GM12878 (cell line): ENCODE measurements around the gene MAGI3. TPM values are rescaled to one million over a fixed set of nuclear protein-coding genes. Genes with fewer than 3 reads are reported as not detected.

ENCODE experiments used
- ATAC-seq: fragments of 200-7000 bp; cut with Tn5 transposase; 3 replicates; pipeline ENCODE4 v1.9.1; 2020; ENCODE audit warnings: mild to moderate bottlenecking, moderate library complexity
- BruUV-seq: library from RNA; stranded (reverse); fragments of 400-500 nt; replicated peaks from 2 replicates; lab custom pipeline; 2021; lab: Mats Ljungman, UMichigan
- CTCF ChIA-PET: fragments of 300-600 bp; sonication (Branson Sonifier 250); formaldehyde crosslinking; extraction: SDS; loops from one replicate; lab custom pipeline; 2021; ENCODE audit warnings: inconsistent platforms; lab: Yijun Ruan, JAX
- POLR2A ChIA-PET: fragments of 350-600 bp; formaldehyde crosslinking; extraction: SDS; loops from one replicate; lab custom pipeline; 2021; ENCODE audit warnings: inconsistent platforms; lab: Charles Lee
- RAD21 ChIA-PET: fragments of 300-600 bp; sonication (Branson Sonifier 250); formaldehyde crosslinking; loops from one replicate; lab custom pipeline; 2023; ENCODE audit warnings: antibody characterized with exemption; ENCODE audit not compliant: unreplicated experiment; lab: Charles Lee
- SMC1A ChIA-PET: fragments of 300-600 bp; sonication (Branson Sonifier 250); formaldehyde crosslinking; loops from one replicate; lab custom pipeline; 2023; ENCODE audit not compliant: unreplicated experiment, uncharacterized antibody; lab: Charles Lee
- DNase-seq: peaks from one replicate; pipeline ENCODE4 v3.0.0-alpha.2; 2011; ENCODE audit warnings: low read depth, low spot score
- FAIRE-seq: peaks from 3 replicates; lab custom pipeline; 2011; peaks lifted over from hg19 to GRCh38; lab: Jason Lieb, UNC
- H2AFZ ChIP-seq: 2 replicates; pipeline ENCODE4 v1.6.0; 2011; ENCODE audit warnings: low read depth, low read length, control low read depth; ENCODE audit not compliant: control insufficient read depth
- H3K27ac ChIP-seq: 2 replicates; pipeline ENCODE4 v1.5.1; 2011; ENCODE audit warnings: control low read depth; ENCODE audit not compliant: control insufficient read depth, insufficient read depth
- H3K27me3 ChIP-seq, 2 experiments: replicated peaks in 1 of 2; 2 replicates each; pipeline versions ENCODE4 v1.6.0 to v1.6.1; 2011; ENCODE audit warnings: low read length in 1 of 2; ENCODE audit not compliant: control insufficient read depth in 2 of 2, insufficient read depth in 2 of 2
- H3K36me3 ChIP-seq, 2 experiments: 2 replicates each; pipeline ENCODE4 v1.5.1; 2011; ENCODE audit warnings: low read length in 1 of 2; ENCODE audit not compliant: control insufficient read depth in 2 of 2, insufficient read depth in 2 of 2
- H3K4me1 ChIP-seq: 2 replicates; pipeline ENCODE4 v1.6.1; 2011; ENCODE audit warnings: mild to moderate bottlenecking, low read length, moderate library complexity, mixed read lengths; ENCODE audit not compliant: control insufficient read depth, insufficient read depth
- H3K4me2 ChIP-seq: 2 replicates; pipeline ENCODE4 v1.6.0; 2011; ENCODE audit warnings: control low read depth; ENCODE audit not compliant: control insufficient read depth, insufficient read depth
- H3K4me3 ChIP-seq: fragments of 200-600 bp; sonication (generic); 2 replicates; pipeline ENCODE4 v1.5.1; 2016
- H3K79me2 ChIP-seq: 2 replicates; pipeline ENCODE4 v1.6.0; 2011; ENCODE audit warnings: low read length; ENCODE audit not compliant: control insufficient read depth, insufficient read depth
- H3K9ac ChIP-seq: 2 replicates; pipeline ENCODE4 v1.8.0; 2011; ENCODE audit warnings: low read length, control low read depth, mixed read lengths; ENCODE audit not compliant: control insufficient read depth, insufficient read depth
- H3K9me3 ChIP-seq: replicated peaks from 3 replicates; pipeline ENCODE4 v1.5.1; 2011; ENCODE audit warnings: mild to moderate bottlenecking, low read length; ENCODE audit not compliant: control insufficient read depth, insufficient read depth
- H4K20me1 ChIP-seq: 2 replicates; pipeline ENCODE4 v1.6.0; 2011; ENCODE audit not compliant: control insufficient read depth, insufficient read depth
- EP300 ChIP-seq, 2 experiments: fragments of 150-350 bp in 1 of 2; IDR thresholded peaks; 2 replicates each; pipeline ENCODE4 v1.6.1; 2011 to 2012; ENCODE audit warnings: low read depth in 2 of 2, low read length in 2 of 2, borderline replicate concordance in 1 of 2, improper control_type of control experiment in 1 of 2, inconsistent platforms in 1 of 2; ENCODE audit not compliant: control insufficient read depth in 1 of 2
- ESRRA ChIP-seq: IDR thresholded peaks from 2 replicates; pipeline ENCODE4 v1.6.1; 2012; ENCODE audit warnings: mild to moderate bottlenecking, low read length, improper control_type of control experiment
- GATAD2B ChIP-seq: fragments of 450-650 bp; conservative IDR thresholded peaks from 2 replicates; pipeline ENCODE4 v1.6.1; 2017; ENCODE audit warnings: low read depth, mild to moderate bottlenecking, moderate library complexity
- HCFC1 ChIP-seq: fragments of 150-350 bp; IDR thresholded peaks from 2 replicates; pipeline ENCODE4 v1.6.1; 2014; ENCODE audit warnings: low read length
- HDAC6 ChIP-seq: fragments of 200-600 bp; sonication (generic); IDR thresholded peaks from one replicate; pipeline ENCODE4 v1.8.0; 2017; ENCODE audit warnings: antibody characterized with exemption; ENCODE audit not compliant: unreplicated experiment
- MTA2 ChIP-seq: fragments of 450-650 bp; IDR thresholded peaks from 2 replicates; pipeline ENCODE4 v1.6.1; 2016; ENCODE audit warnings: low read depth, mild to moderate bottlenecking, moderate library complexity
- NFYB ChIP-seq: IDR thresholded peaks from 2 replicates; pipeline ENCODE4 v1.6.1; 2011; ENCODE audit warnings: low read depth, mild to moderate bottlenecking, low read length, improper control_type of control experiment, moderate library complexity; ENCODE audit not compliant: insufficient read depth
- PML ChIP-seq: IDR thresholded peaks from 2 replicates; pipeline ENCODE4 v1.6.1; 2012; ENCODE audit warnings: low read length, inconsistent platforms
- SIN3A ChIP-seq: IDR thresholded peaks from 2 replicates; pipeline ENCODE4 v1.6.1; 2012; ENCODE audit warnings: low read depth, low read length, improper control_type of control experiment
- SPI1 ChIP-seq: IDR thresholded peaks from 2 replicates; pipeline ENCODE4 v1.6.1; 2011; ENCODE audit warnings: low read depth, mild to moderate bottlenecking, low read length, moderate library complexity, borderline replicate concordance; ENCODE audit not compliant: insufficient read depth
- STAT1 ChIP-seq: fragments of 450-650 bp; conservative IDR thresholded peaks from 2 replicates; pipeline ENCODE4 v1.6.1; 2014; ENCODE audit warnings: antibody characterized with exemption, mild to moderate bottlenecking
- TCF7 ChIP-seq: IDR thresholded peaks from 2 replicates; pipeline ENCODE4 v1.6.1; 2014; ENCODE audit warnings: antibody characterized with exemption, borderline replicate concordance
- ZNF217 ChIP-seq: fragments of 450-650 bp; IDR thresholded peaks from 2 replicates; pipeline ENCODE4 v1.6.1; 2017; ENCODE audit warnings: antibody characterized with exemption, mild to moderate bottlenecking
- ZNF274 ChIP-seq: IDR thresholded peaks from one replicate; pipeline ENCODE4 v1.8.0; 2011; ENCODE audit not compliant: insufficient read length, insufficient read depth
- WGBS: methylation state at CpG from one replicate; pipeline ENCODE4 v1.1.6; 2016; ENCODE audit warnings: low lambda C conversion rate; ENCODE audit not compliant: insufficient replicate concordance, insufficient coverage; ENCODE audit errors: missing lambda C conversion rate; 5-methylcytosine and 5-hydroxymethylcytosine counted together
- in situ Hi-C: fragments of 300-500 bp; cut with MboI; formaldehyde crosslinking; loops from 9 replicates; pipeline ENCODE4 v1.14.3; 2018; ENCODE audit warnings: mixed read lengths
- intact Hi-C: fragments of 100-400 bp; cut with micrococcal nuclease; formaldehyde crosslinking; loops from one replicate; pipeline ENCODE4 v1.14.2; 2022; ENCODE audit not compliant: unreplicated experiment
- polyA plus RNA-seq, 11 experiments: library from polyadenylated mRNA; depleted of rRNA in 4 of 11; unstranded in 6 of 11; stranded (reverse) in 5 of 11; fragments of >200 nt; fragmentation: Nextera tagmentation in 4 of 11; fragmentation: Illumina TruSeq in 1 of 11; extraction: Ambion mirVana in 4 of 11; extraction: Trizol in 1 of 11; gene quantifications; 1 replicate in 1 of 11; 2 replicates in 10 of 11; pipeline versions ENCODE4 v1.2.1 to v1.2.3, GENCODE V29; 2011 to 2016; ENCODE audit warnings: inconsistent platforms in 2 of 11, missing spikeins in 2 of 11, low read depth in 1 of 11
- total RNA-seq, 4 experiments: library from RNA; depleted of rRNA in 3 of 4; stranded (reverse); fragments of >200 nt in 3 of 4; fragmentation: Illumina TruSeq in 1 of 4; extraction: Trizol in 1 of 4; gene quantifications; 2 replicates each; pipeline versions ENCODE4 v1.2.1 to v1.2.3, GENCODE V29; 2013 to 2021
- TF ChIP-seq, protein P1 (sequence below): IDR thresholded peaks from 2 replicates; pipeline ENCODE4 v1.6.1; 2012; ENCODE audit warnings: low read depth, low read length, improper control_type of control experiment

The MAGI3 gene
- total and polyA plus RNA-seq, 10 of the 15 experiments (the other 5 are each of a cell fraction or from before 2014, with no cell fraction given): 0.17 to 0.65 (median 0.32) TPM

DNA sequence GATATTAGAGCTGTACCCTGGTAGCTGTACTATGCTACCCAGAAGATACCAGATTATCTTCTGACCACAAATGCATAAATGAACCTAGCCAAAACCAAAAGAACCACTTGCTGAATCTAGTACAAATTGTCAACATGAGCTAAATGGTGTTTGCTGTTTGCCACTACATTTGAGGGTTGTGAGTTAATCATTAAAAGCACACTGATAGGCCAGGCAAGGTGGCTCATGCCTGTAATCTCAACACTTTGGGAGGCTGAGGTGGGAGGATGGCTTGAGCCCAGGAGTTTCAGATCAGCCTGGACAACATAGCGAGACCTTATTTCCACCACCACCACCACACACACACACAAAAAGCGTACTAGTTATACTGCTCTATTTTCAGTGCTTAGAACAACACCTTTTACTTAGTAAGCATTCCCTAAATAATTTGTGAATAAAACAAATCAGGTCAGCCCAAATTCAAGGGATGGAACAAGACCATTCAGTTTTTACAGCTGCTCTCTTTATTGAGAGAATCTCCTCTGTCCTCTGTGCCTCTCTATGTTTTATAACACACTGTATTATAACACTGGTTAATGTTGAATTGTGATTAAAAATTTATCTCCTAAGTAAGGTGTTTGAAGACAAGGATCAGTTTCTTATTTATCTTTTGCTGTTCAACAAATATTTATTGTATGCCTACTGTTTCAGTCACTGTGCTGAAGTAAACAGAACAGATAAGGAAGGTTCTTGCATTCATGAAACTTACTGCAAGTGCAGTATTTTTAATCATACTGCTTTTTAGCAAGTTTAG is 44.0 kb downstream of the MAGI3 start:
- ATAC-seq: no peak
- Histone ChIP-seq H3K9ac (no peak overlapping the region), H3K4me3 (no peak overlapping the region), H3K79me2 (no peaks in the 10 kb centered on the region)
- no peak for TF ChIP-seq ZNF274
- no peak for TF ChIP-seq PML
- no peak for TF ChIP-seq TCF7
- TF ChIP-seq MTA2: no peak
- TF ChIP-seq ZNF217: no peak
- TF ChIP-seq SPI1: no peak
- TF ChIP-seq GATAD2B: no peak
- TF ChIP-seq STAT1: no peak
- TF ChIP-seq HCFC1: no peak
- no peak for TF ChIP-seq HDAC6
- TF ChIP-seq, protein P1, sequence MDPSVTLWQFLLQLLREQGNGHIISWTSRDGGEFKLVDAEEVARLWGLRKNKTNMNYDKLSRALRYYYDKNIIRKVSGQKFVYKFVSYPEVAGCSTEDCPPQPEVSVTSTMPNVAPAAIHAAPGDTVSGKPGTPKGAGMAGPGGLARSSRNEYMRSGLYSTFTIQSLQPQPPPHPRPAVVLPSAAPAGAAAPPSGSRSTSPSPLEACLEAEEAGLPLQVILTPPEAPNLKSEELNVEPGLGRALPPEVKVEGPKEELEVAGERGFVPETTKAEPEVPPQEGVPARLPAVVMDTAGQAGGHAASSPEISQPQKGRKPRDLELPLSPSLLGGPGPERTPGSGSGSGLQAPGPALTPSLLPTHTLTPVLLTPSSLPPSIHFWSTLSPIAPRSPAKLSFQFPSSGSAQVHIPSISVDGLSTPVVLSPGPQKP: no peak
- no peak for TF ChIP-seq ESRRA
- TF ChIP-seq EP300 (IDR thresholded peaks at IDR 0.05; ENCODE audit: borderline replicate concordance in 1 of 2, control insufficient read depth in 1 of 2, low read depth in 2 of 2, low read length in 2 of 2): no peak
- no peak for TF ChIP-seq SIN3A
- TF ChIP-seq NFYB: no peak
- TF ChIP-seq, all 136 proteins: peak for 0
- FAIRE-seq (no peak), DNase-seq (no peak)
- no peaks in the 10 kb centered on the region for H3K9me3 ChIP-seq
- in situ Hi-C loops: no loop called here
- RAD21 ChIA-PET: interaction anchor here (0.7 kb wide), 1 partner anchor 19 kb away, joined by 4 read pairs; no protein-coding TSS in a partner anchor
- CTCF ChIA-PET: no interaction called here
- no peaks in the 10 kb centered on the region for H4K20me1 ChIP-seq
- H3K27ac ChIP-seq: no peak overlapping the region
- H2AFZ ChIP-seq: no peak overlapping the region
- SMC1A ChIA-PET: no interaction called here
- POLR2A ChIA-PET: no interaction called here
- no peaks in the 10 kb centered on the region for H3K27me3 ChIP-seq
- no peaks in the 10 kb centered on the region for H3K4me1 ChIP-seq
- no peak overlapping the region for H3K4me2 ChIP-seq
- intact Hi-C loops: no loop called here
- no TSS peak for BruUV-seq
- WGBS: 88% methylated on average over 2 of the region's 2 CpGs
- H3K36me3 ChIP-seq: no peaks in the 10 kb centered on the region
